Dedifferentiated amniotic fluid mesenchymal stem cell (primary cell): ENCODE results near the gene FPGS.
"Not testable (repeated sequence)": the region's sequence is repeated elsewhere in the genome, so short reads cannot be mapped to it uniquely, and the experiment has no call there.

Experiments
- DNase-seq: peaks from one replicate; pipeline ENCODE4 v3.0.0-alpha.2; 2016; ENCODE audit errors: extremely low spot score

FPGS gene

DNA sequence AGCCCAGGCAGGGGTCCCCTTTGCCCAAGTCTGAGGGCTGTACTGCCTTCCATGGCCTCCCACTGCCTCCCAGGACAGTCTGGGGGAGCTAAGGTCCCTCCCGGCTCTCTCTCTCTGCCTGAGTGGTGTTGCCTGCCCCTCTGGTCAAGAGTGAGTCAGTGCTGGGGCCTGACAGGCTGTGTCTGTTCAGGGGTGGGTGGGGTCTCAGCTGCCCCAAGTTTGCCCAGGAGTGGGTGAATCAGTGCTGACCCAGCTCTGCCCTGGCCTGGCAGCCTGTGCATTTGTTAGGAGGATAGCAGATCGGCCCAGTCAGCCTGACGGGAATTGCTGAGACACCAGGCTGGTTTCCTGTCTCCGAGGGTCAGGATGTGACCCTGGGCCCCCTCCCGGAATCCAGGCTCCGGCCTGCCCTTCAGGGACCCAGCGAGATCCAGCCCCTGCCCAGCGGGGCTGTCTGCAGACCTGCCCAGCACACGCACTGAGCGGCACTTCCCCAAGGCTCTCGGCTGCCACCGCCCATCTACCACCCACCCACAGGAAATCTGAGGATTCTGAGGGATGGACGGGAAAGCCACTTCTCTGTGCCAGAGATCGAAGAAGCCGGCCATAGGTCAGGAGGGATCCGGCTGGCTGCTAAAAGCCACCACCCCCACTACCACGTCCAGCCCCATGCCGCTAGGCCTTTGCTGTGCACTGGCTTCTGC, 35.8 kb downstream of the FPGS start:
- peak; percentile 72 for DNase-seq

DNA sequence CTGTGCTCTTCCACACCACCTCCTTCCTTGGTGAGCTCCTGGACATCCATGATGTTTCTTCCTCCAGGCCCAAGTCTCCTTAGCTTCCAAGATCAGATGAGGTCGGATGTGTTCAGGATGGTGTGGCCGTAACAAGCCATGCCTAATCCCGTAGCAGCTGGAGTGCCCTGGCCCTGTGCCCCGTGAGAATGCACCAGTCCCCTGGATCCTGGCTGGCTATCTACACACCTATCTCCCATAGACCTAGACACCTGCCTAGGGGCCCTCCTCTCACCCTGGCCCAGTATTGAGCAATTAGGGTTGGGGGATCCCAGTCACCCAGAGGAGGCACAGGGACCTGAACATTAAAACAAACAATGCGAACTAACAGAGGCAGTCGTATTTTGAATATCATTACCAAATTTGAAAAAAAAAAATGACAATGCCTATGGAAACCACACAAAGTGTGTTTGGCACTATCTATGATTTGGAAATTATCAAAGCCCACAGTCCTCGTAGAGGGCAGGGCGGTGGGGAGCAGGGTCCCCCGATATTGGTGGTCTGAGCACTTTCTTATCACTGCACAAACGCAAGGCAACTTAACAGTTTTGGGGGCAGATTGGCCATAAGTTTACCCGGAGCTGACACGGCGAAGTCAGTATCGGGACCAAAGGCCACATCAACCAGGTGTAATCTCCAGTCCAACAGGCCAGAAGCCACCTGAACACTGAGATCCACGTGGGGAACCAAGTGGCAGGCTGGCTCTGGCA, 38.6 kb downstream of the FPGS start:
- no peak for DNase-seq

DNA sequence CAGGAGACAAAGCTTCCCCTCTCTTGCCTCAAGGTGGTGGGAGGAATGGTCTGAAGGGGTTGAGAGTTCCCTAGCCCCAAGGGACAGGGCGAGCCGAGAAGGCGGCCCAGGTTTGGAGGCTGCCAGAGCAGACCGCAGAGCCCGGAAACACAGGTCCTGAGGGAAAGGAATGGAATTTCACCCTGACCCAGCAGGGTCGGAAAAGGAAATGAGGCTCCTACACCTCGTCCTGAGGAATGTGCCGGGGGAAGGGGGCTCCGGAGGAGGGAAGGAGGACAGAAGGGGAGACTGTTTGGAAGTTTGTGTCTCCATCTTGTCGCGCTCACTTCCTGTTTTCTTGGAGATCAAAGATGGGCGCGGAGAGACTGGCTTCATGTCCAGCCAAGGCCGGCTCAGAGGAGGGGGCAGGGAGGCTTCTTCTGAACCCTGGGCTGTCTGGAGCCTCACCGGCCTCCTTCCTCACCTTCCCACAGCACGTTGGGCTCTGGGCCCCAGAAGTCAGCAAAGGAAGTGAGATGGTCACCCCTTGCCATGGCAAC, 42.2 kb downstream of the FPGS start:
- DNase-seq: no peak

- DNase-seq: not testable (repeated sequence)
Measured at GRCh38 chr9:127845619-127846018, 42.9 kb downstream of the FPGS start.

DNA sequence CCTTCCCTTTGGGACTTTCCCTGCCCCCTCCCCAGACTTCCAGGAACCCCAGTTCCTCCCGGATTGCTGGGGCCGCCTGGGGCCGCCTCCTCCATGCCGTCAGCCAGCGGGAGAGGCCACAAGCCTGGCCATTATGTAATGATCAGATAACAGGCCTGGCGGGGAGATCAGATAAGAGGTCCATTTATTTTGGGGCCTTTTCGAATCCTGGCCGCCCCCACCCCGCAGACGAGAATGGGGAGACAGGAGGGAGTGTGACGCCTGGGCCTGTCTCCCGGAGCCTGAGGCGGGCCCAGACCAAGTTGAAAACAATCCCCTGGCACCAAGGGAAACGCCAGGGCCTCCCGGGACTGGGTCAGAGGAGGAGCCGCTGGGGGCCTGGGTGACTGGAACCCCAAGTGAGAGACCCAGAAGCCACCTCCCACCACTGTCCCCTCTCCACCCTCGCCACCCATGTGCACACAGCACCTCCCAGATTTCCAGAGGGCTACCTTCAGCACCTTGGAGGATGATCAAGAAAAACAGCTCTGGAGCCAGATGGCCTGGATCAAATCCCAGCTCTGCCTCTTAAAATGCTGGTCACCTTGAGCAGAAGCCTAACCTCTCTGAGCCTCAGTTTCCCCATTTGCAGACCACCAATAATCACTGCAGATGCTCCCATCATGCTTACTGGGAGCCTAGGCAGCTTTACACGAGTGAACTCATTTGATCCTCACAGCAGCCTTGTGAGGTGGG, 43.9 kb downstream of the FPGS start:
- no peak for DNase-seq

DNA sequence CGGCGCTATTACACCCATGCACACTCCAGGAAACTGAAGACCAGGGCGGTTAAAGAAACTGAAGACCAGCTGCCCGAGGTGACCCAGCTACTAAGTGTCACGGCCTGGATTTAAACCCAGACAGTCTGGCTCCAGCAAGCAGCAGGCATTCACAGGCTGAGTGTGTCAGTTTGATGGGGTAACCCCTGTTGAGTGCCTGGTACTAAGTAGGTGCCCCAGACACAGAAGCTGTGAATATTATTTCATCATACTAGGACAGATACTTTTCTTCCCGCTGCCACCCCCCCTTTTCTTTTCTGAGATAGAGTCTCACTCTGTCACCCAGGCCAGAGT, 44.5 kb downstream of the FPGS start:
- no peak for DNase-seq

DNA sequence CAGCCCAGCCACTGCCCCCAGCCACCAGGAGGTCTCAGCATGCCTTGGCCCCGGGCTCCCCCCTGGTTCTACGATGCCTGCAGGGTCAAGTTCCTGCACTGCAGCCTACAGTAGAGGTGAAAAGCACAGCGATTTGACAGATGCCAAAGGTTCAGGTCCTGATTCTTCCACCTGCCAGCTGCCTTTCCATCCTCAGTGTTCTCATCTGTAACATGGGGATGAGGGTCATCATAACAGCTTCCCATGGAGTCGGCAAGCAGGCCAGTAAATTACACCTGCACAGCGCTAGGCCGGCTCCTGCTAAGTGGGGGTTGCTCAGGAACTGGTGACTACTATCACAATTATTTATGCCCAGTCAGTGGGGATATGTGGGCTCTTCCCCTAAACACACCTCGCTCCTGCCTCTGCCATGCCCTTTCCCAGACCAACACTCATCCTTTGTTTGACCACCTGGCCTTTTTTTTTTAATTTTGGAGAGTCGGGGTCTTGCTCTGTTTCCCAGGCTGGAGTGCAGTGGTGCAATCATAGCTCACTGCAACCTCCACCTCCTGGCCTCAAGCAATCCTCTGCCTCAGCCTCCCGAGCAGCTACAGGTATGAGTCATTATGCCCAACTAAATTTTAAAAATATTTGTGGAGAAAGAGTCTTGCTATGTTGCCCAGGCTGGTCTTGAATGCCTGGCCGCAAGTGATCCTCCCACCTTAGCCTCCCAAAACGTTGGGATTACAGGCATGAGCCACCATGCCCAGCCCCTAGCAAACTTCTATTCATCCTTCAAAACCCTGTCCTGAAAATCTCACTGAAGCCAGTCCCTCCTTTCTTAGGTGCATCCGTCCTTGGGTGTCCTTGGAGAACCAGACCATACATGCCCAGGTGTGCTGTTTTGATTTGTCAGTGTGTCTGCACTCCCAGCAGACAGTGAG, 45.4 kb downstream of the FPGS start:
- no peak for DNase-seq

- no peak for DNase-seq
Measured at GRCh38 chr9:127848756-127849504, 46.2 kb downstream of the FPGS start.

- no peak for DNase-seq
Measured at GRCh38 chr9:127850286-127850830, 47.7 kb downstream of the FPGS start.

DNA sequence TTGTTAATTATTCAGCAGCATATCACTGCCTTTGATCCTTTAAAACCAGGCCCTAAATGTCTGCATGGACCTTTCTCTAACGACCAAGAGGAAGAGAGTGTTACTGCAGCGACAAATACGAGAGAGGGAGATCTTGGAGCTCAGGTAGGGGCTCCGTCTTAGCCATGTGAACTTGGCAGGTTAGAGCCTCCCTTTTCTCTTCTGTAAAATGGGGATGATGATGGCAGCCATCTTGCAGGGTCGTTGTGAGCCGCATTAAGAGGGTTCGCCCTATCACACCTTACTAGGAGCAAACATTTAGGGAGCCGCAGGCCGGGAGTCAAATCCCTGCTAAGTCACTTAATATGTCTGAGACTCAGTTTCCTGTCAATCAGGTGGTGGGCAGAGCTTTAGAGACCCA, 50.1 kb downstream of the FPGS start:
- no peak for DNase-seq

- no peak for DNase-seq
Measured at GRCh38 chr9:127853312-127854183, 50.9 kb downstream of the FPGS start.

GRCh38 chr9:127854184-127854806, 51.6 kb downstream of the FPGS start, which contains the start of gene ENG:
Gene ENG, minus strand, starts transcription at chr9:127854658. Its CDS starts 303 bp downstream, at chr9:127854355.
- DNase-seq: peak; percentile 37

DNA sequence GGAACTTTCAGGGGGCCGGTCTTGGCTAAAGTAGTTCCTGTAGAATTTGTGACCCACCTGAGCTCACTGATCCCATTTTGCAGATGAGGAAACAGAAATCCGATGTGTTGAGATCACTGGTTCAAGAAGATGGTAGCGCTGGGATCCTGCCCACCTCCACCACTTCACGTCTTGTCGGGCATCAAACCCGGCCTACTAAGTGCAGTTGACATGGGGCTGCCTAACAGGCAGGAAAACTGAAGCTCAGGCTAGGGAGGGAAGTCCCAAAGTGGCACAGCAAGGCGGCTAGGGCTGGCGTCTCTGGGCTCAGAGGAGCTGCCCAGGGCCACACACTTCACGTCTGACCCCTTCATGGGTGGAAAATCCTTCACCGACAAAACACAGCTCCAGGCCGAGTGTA, 52.3 kb downstream of the FPGS start:
- DNase-seq: no peak

DNA sequence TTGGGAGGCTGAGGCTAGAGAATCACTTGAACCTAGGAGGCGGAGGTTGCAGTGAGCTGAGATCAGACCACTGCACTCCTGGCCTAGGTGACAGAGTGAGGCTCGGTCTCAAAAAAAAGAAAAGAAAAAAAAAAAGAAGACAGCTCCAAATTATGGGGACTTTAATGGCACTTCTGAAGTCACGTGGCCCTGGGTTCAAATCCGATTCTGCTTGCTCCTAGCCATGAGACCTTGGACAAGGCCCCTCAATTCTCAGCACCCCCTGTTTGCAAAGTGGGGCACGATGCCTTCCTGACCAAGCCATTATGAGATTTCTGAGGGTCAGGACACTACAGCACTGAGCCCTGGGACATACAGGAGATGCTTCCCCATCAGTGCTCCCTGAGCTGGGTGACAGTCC, 52.8 kb downstream of the FPGS start:
- DNase-seq: no peak

DNA sequence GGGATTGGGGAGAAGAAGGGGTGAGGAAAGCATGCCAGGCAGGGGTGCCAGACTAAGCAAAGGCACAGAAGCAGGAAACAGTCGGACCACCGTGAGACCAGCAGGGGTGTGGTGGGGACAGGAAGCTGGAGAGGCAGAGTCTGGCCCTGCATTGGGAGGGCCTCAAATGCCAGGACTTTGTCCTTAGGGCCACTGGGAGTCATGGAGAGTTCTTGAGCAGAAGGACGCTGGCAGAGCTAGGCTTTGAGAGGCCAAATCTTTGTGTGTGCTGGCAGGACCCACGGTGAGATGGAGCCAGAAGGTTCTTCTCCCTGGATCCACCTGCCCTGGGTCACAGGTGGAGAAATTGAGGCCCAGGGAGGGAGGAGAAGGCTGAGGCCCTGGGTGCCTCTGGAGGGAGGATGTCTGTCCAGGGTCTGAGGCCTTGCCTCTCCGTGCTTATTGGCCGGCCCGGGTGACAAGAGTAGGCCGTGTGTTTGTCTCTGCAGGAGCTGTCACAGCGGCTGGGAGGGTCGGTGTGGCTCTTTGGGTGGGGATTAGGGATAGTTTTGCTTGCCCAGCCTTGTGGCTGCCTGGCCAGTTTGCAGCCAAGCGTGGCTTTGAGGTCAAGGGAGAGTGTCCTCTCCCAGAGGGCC, 53.5 kb downstream of the FPGS start:
- DNase-seq: no peak

GRCh38 chr9:127856729-127857116, 54.0 kb downstream of the FPGS start:
- DNase-seq: no peak

GRCh38 chr9:127857278-127857677, 54.6 kb downstream of the FPGS start:
- DNase-seq: no peak

DNA sequence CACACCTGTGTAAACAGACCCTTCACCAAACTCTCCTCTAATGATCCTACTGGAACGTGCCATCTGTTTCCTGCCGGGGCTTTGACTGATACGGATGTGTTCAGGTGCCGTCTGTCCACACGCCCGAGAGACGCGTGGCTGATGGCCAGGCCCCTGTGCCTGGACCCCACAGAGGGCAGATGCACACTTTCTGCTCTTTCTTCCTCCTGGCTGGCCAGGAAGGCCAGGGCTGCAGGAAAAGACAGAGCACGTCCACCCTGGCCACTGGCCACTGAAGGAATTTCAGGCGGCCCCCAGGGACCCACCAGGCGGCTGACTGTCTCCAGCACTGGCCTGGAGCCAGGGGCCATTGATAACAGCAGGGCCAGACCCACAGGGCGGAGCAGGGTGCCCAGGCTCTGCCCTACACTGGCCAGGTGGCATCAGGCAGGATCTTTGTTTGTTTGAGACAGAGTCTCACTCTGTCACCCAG, 55.4 kb downstream of the FPGS start:
- no peak for DNase-seq
